ENCODE measurements around the gene PLXNA4.
A peak's percentile ranks its signal among the peaks of the same experiment; 100 is the strongest.
"Not testable (repeated sequence)": the region's sequence is repeated elsewhere in the genome, so short reads cannot be mapped to it uniquely, and the experiment has no call there.

PLXNA4 gene

DNA sequence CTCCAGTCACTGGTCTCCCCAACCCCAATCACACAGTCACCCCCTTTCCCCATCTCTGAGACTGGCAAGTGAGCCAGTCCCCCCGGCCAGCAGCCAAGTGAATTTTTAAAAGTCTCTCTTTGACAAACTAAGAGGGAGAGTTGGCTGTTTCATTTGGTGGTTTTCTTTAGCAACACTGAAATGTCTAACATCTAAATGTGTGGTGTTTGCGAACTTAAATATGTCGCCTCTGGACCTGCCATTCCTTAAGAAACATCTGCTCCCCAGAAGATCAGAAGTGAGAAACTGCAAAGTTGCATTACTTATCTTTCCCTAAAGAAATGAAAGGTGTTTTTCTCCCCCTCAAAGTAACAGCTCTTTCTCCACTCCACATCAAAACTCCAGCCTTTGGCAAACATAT, 34.7 kb upstream of the PLXNA4 start:
- DNase-seq (ENCODE audit: insufficient read length, low spot score) (no peak), FAIRE-seq (no peak)
- TF ChIP-seq POLR2A (IDR thresholded peaks at IDR 0.05; ENCODE audit: low read depth, low read length) (no peak), SPI1 (IDR thresholded peaks at IDR 0.05; ENCODE audit: low read depth, low read length) (no peak), POLR2AphosphoS5 (IDR thresholded peaks at IDR 0.05; ENCODE audit: low read depth, low read length) (no peak), TAF1 (IDR thresholded peaks at IDR 0.05; ENCODE audit: low read depth, low read length) (no peak), PAX5 (IDR thresholded peaks at IDR 0.05; ENCODE audit: insufficient read depth, low read length, severe bottlenecking) (no peak), POU2F2 (IDR thresholded peaks at IDR 0.05; ENCODE audit: low read depth, low read length) (no peak)

DNA sequence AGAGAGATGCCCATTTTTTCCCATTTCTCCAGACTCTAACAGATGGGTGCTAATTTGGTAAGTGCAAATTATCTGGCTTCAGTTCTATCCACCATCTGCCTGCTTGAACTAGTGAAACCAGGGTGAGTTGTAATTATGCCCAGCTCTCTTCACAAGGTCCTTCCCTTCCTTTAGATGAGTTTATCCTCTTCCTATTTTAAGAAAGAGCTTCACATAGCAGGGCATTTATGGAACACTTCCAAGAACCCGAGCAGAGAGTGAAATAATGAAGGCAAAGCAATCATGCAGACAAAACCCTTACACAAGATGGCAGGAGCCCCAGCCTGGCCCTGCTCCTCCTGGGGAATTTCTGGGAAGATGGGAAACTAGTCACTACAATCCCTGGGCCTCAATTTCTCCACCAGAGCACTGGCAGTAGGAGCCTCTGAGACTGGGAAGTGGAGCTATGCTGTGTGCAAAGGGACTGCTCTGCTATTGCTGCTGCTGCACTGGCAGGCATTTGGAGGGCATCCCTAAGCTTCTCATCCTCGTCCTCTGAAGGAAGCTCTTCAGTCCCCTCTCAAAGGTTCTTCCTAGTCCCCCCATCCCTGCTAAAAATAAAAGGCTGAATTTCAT, 33.7 kb upstream of the PLXNA4 start:
- DNase-seq (ENCODE audit: insufficient read length, low spot score): no peak

DNA sequence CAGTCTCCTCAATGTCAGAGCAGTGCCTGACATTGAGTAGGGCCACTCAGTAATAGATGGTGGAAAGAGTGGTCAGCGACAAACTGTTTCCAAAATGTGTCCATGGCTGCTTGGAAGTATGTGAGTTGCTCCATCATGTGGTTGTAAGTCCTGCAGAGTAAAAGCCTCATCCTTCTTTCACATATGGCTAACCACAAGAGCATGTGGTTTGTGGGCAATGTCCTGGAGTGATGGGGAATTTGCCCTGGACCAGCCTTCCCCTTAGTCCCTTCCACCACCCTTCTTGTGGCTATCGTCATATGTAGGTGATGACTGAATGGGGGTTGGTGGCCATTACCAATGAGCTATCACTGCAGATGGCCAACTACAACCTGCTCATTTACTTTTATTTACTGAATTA, 33.0 kb upstream of the PLXNA4 start:
- no peak for TF ChIP-seq TAF1 (IDR thresholded peaks at IDR 0.05; ENCODE audit: low read depth, low read length)
- TF ChIP-seq SPI1 (IDR thresholded peaks at IDR 0.05; ENCODE audit: low read depth, low read length): no peak
- no peak for TF ChIP-seq POLR2AphosphoS5 (IDR thresholded peaks at IDR 0.05; ENCODE audit: low read depth, low read length)
- no peak for TF ChIP-seq POU2F2 (IDR thresholded peaks at IDR 0.05; ENCODE audit: low read depth, low read length)
- TF ChIP-seq PAX5 (IDR thresholded peaks at IDR 0.05; ENCODE audit: insufficient read depth, low read length, severe bottlenecking): no peak
- TF ChIP-seq POLR2A (IDR thresholded peaks at IDR 0.05; ENCODE audit: low read depth, low read length): no peak
- no peak for DNase-seq (ENCODE audit: insufficient read length, low spot score)
- FAIRE-seq: no peak

More for the DNA sequence above, 33.7 kb upstream of the PLXNA4 start:
- no peak for TF ChIP-seq POU2F2 (IDR thresholded peaks at IDR 0.05; ENCODE audit: low read depth, low read length)
- TF ChIP-seq TAF1 (IDR thresholded peaks at IDR 0.05; ENCODE audit: low read depth, low read length): no peak
- TF ChIP-seq PAX5 (IDR thresholded peaks at IDR 0.05; ENCODE audit: insufficient read depth, low read length, severe bottlenecking): no peak
- no peak for TF ChIP-seq SPI1 (IDR thresholded peaks at IDR 0.05; ENCODE audit: low read depth, low read length)
- no peak for TF ChIP-seq POLR2A (IDR thresholded peaks at IDR 0.05; ENCODE audit: low read depth, low read length)
- TF ChIP-seq POLR2AphosphoS5 (IDR thresholded peaks at IDR 0.05; ENCODE audit: low read depth, low read length): no peak
- no peak for FAIRE-seq

DNA sequence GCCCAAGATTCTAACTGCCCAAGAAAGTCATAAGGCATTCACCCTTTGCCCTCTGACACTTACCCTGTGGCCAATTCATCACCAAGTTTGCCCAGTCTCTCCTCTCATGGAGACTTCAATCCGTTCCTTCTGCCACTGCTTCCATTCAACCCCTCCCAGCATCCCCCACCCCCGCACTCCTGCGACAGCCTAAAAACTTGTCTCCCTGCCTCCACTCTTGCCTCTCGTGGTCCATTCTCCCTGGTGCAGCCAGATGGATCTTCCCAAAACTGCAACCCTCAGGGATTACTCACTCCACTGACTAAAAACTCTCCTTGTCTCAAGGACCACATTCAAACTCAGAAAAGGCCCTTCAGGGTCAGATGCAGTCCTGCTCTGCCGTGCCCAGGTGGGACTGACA, 32.3 kb upstream of the PLXNA4 start:
- TF ChIP-seq PAX5 (IDR thresholded peaks at IDR 0.05; ENCODE audit: insufficient read depth, low read length, severe bottlenecking) (no peak), TAF1 (IDR thresholded peaks at IDR 0.05; ENCODE audit: low read depth, low read length) (no peak), POU2F2 (IDR thresholded peaks at IDR 0.05; ENCODE audit: low read depth, low read length) (no peak), POLR2AphosphoS5 (IDR thresholded peaks at IDR 0.05; ENCODE audit: low read depth, low read length) (no peak), SPI1 (IDR thresholded peaks at IDR 0.05; ENCODE audit: low read depth, low read length) (no peak), POLR2A (IDR thresholded peaks at IDR 0.05; ENCODE audit: low read depth, low read length) (no peak)
- FAIRE-seq (no peak), DNase-seq (ENCODE audit: insufficient read length, low spot score) (no peak)

DNA sequence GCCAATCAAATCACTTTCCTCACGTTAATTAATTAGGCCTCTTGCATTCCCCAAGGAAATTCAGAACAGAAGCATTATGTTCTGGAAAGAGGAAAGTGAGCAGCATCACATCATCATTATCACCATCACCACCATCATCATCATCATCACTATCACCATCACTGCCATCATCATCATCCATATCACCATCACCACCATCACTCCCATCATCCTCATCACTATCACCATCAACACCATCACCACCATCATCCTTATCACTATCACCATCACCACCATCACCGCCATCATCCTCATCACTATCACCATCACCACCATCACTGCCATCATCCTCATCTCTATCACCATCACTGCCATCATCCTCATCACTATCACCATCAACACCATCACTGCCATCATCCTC, 31.4 kb upstream of the PLXNA4 start:
- FAIRE-seq (peak; percentile 31), DNase-seq (ENCODE audit: insufficient read length, low spot score) (no peak)
- TF ChIP-seq POLR2A (IDR thresholded peaks at IDR 0.05; ENCODE audit: low read depth, low read length) (no peak), TAF1 (IDR thresholded peaks at IDR 0.05; ENCODE audit: low read depth, low read length) (no peak)

DNA sequence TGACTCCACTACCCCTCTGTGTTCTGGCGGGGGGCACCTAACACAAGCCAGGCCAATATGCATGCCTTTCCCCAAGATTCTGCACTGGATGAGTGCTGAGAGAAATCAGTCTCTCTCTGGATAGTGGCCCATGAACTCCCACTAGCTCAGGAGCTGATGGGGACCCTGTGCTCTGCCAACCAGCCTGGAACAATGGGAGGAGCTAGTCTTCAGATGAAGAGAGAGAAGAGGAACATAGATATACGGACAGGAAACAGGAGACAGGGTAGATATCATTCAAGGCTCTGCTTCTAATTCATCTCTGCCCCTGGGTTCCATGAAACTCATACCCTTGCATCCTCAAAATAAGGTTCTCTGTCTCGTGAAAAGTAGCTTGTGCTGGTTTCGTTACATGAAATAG, 27.9 kb upstream of the PLXNA4 start:
- TF ChIP-seq POU2F2 (IDR thresholded peaks at IDR 0.05; ENCODE audit: low read depth, low read length) (no peak), POLR2AphosphoS5 (IDR thresholded peaks at IDR 0.05; ENCODE audit: low read depth, low read length) (no peak), PAX5 (IDR thresholded peaks at IDR 0.05; ENCODE audit: insufficient read depth, low read length, severe bottlenecking) (no peak), SPI1 (IDR thresholded peaks at IDR 0.05; ENCODE audit: low read depth, low read length) (no peak), POLR2A (IDR thresholded peaks at IDR 0.05; ENCODE audit: low read depth, low read length) (no peak), TAF1 (IDR thresholded peaks at IDR 0.05; ENCODE audit: low read depth, low read length) (no peak)
- FAIRE-seq (no peak), DNase-seq (ENCODE audit: insufficient read length, low spot score) (no peak)

DNA sequence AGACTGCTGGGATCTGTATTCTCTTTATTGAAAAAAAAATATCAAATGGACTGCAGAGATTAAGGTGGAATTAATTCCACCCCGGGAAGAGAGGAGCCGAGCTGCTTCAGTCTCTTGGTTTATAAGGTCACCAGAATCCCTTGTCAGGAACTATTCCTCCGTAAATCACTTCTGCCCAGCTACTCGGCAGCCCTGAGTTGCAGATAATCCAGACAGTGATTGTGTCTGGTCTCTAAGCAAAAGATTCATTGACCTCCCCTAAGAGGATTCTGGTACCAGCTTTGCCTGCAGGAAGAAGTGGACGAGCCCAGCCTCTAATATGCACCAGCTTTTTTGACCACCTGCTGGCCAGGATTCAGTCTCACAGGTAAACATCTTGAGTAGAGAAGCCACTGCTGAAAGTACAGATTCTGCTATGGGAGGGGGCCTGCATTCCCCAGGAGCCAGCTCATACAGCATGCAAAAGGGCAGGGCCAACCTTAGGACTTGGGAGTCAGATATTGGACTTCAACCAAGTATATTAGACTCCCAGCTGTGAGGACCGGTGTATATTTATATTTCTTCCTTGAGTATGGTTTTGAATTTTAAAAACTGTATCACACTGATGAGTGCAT, 27.1 kb upstream of the PLXNA4 start:
- DNase-seq (ENCODE audit: insufficient read length, low spot score): no peak
- no peak for TF ChIP-seq SPI1 (IDR thresholded peaks at IDR 0.05; ENCODE audit: low read depth, low read length)
- no peak for TF ChIP-seq TAF1 (IDR thresholded peaks at IDR 0.05; ENCODE audit: low read depth, low read length)
- TF ChIP-seq PAX5 (IDR thresholded peaks at IDR 0.05; ENCODE audit: insufficient read depth, low read length, severe bottlenecking): no peak
- no peak for TF ChIP-seq POU2F2 (IDR thresholded peaks at IDR 0.05; ENCODE audit: low read depth, low read length)
- no peak for TF ChIP-seq POLR2AphosphoS5 (IDR thresholded peaks at IDR 0.05; ENCODE audit: low read depth, low read length)
- no peak for TF ChIP-seq POLR2A (IDR thresholded peaks at IDR 0.05; ENCODE audit: low read depth, low read length)
- no peak for FAIRE-seq

DNA sequence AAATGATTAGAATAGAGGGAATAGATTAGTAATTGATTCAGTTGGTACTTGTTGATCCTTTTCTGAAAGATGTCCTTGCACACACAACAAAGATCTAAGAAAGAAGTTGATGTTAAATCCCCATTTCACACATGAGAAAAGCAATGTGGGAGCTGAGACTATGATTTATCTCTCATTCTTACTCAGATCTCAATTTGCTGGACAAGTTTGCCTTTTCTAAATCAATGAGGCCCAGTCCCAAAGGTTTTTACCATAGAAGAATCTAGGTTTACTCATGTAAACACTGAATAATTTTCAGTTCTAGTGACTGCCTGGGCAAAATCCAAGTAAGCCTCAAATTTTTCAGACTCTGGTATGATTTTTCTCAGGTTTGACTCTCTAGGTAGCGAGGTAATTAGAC, 25.5 kb upstream of the PLXNA4 start:
- FAIRE-seq: no peak
- no peak for TF ChIP-seq TAF1 (IDR thresholded peaks at IDR 0.05; ENCODE audit: low read depth, low read length)
- no peak for TF ChIP-seq POLR2A (IDR thresholded peaks at IDR 0.05; ENCODE audit: low read depth, low read length)
- no peak for TF ChIP-seq POLR2AphosphoS5 (IDR thresholded peaks at IDR 0.05; ENCODE audit: low read depth, low read length)
- TF ChIP-seq SPI1 (IDR thresholded peaks at IDR 0.05; ENCODE audit: low read depth, low read length): no peak
- TF ChIP-seq POU2F2 (IDR thresholded peaks at IDR 0.05; ENCODE audit: low read depth, low read length): no peak
- no peak for TF ChIP-seq PAX5 (IDR thresholded peaks at IDR 0.05; ENCODE audit: insufficient read depth, low read length, severe bottlenecking)
- no peak for DNase-seq (ENCODE audit: insufficient read length, low spot score)

DNA sequence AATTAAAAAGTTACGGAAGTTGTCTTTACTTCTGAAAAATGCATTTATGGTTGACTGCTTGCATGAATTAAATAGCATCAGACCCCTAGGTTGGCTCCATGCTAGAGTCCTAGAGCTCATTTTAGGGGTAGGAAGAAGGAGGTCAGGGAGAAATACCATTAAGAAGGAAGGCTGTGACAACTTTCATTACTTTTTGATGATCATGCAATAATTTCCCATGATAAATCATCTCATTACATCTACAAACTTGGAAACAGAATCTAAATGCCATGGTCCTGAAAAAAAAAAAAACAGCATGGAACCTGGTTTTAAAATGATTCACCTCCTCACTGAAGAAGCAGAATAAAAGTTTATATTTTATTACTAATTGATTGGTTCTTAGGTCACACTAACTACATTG, 20.3 kb upstream of the PLXNA4 start:
- FAIRE-seq (no peak), DNase-seq (ENCODE audit: insufficient read length, low spot score) (no peak)

DNA sequence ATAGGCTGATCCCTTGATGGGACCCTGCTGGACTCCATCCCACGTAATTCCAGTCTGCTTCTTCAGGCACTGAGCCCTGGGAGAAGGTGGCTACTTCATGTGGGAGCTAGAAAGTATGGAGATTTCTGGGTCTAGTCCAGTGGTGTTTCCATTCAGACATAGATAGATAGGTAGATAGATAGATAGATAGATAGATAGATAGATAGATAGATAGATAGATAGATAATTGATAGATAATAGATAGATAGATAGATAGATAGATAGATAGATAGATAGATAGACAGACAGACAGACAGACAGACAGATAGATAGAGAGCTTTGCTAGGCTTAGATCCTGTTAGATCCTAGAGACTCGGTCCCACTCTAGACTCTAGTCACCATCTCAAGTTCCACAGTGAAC, 18.5 kb upstream of the PLXNA4 start:
- not testable (repeated sequence) for FAIRE-seq; DNase-seq (ENCODE audit: insufficient read length, low spot score)

More for the DNA sequence above, 20.3 kb upstream of the PLXNA4 start:
- TF ChIP-seq POLR2AphosphoS5 (IDR thresholded peaks at IDR 0.05; ENCODE audit: low read depth, low read length) (no peak), SPI1 (IDR thresholded peaks at IDR 0.05; ENCODE audit: low read depth, low read length) (no peak), POU2F2 (IDR thresholded peaks at IDR 0.05; ENCODE audit: low read depth, low read length) (no peak), POLR2A (IDR thresholded peaks at IDR 0.05; ENCODE audit: low read depth, low read length) (no peak), PAX5 (IDR thresholded peaks at IDR 0.05; ENCODE audit: insufficient read depth, low read length, severe bottlenecking) (no peak), TAF1 (IDR thresholded peaks at IDR 0.05; ENCODE audit: low read depth, low read length) (no peak)
